ENCODE measurements around the gene SPRYD7.

The SPRYD7 gene

GRCh38 chr13:49890376-49890775 is 45.8 kb downstream of the SPRYD7 start:
- no peak for TF ChIP-seq CTCF (conservative IDR thresholded peaks at IDR 0.05; ENCODE audit: low read length)
- no peak for DNase-seq (ENCODE audit: low read depth)
- H3K4me3 ChIP-seq (ENCODE audit: low read length) = no peak overlapping the region

- TF ChIP-seq CTCF (conservative IDR thresholded peaks at IDR 0.05; ENCODE audit: low read length) = no peak
- H3K4me3 ChIP-seq (ENCODE audit: low read length) = no peak overlapping the region
- no peak for DNase-seq (ENCODE audit: low read depth)
Observed at GRCh38 chr13:49878682-49879081, 57.5 kb downstream of the SPRYD7 start.

GRCh38 chr13:49877629-49878218 is 58.4 kb downstream of the SPRYD7 start:
- DNase-seq (ENCODE audit: low read depth) = no peak
- TF ChIP-seq CTCF (conservative IDR thresholded peaks at IDR 0.05; ENCODE audit: low read length) = no peak
- H3K4me3 ChIP-seq (ENCODE audit: low read length) = no peak overlapping the region

GRCh38 chr13:49874430-49874829 is 61.7 kb downstream of the SPRYD7 start:
- H3K4me3 ChIP-seq (ENCODE audit: low read length) = no peak overlapping the region
- no peak for DNase-seq (ENCODE audit: low read depth)
- TF ChIP-seq CTCF (conservative IDR thresholded peaks at IDR 0.05; ENCODE audit: low read length) = no peak

GRCh38 chr13:49869519-49869918 is 66.6 kb downstream of the SPRYD7 start:
- TF ChIP-seq CTCF (conservative IDR thresholded peaks at IDR 0.05; ENCODE audit: low read length) = peak; percentile 38
- H3K4me3 ChIP-seq (ENCODE audit: low read length) = no peak overlapping the region
- peak; percentile 8 for DNase-seq (ENCODE audit: low read depth)

GRCh38 chr13:49867834-49868233 is 68.3 kb downstream of the SPRYD7 start:
- no peak for DNase-seq (ENCODE audit: low read depth)
- H3K4me3 ChIP-seq (ENCODE audit: low read length) = no peak overlapping the region
- TF ChIP-seq CTCF (conservative IDR thresholded peaks at IDR 0.05; ENCODE audit: low read length) = no peak

GRCh38 chr13:49865218-49865617 is 70.9 kb downstream of the SPRYD7 start:
- no peak overlapping the region for H3K4me3 ChIP-seq (ENCODE audit: low read length)
- TF ChIP-seq CTCF (conservative IDR thresholded peaks at IDR 0.05; ENCODE audit: low read length) = no peak
- no peak for DNase-seq (ENCODE audit: low read depth)

Data from AG10803 (cell line).